HG03521 (cell line): ENCODE data around the gene SULT1E1.

Source experiments
- ATAC-seq: cut with Tn5 transposase; IDR thresholded peaks from one replicate; pipeline ENCODE4 v1.9.1; 2021; ENCODE audit warnings: mild to moderate bottlenecking, moderate library complexity; ENCODE audit not compliant: unreplicated experiment

Gene SULT1E1

GRCh38 chr4:69800599-69800998, 59.3 kb downstream of the SULT1E1 start:
- no peak for ATAC-seq

DNA sequence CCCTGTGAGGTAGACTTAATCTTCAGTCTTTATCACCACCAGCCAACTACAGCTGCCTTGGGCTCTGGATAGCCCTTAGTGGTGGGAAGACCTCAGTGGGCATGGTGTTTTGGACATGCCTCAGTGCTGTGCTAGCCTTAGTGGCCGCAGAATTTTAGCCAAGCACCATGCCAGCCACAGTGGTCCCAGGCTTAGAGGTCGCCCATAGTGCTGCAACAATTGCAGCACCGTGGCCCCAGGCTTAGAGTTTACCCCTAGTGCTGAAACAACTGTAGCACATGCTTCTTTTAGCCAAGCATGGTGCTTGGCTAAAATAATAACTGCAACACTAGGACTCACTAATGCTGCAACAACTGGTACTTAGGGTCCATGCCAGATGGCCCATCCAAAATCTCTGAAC, 60.6 kb downstream of the SULT1E1 start:
- ATAC-seq: no peak

GRCh38 chr4:69793732-69794131, 66.2 kb downstream of the SULT1E1 start:
- no peak for ATAC-seq
